GM23338 (cell line): Measurements from ENCODE around the gene ZBTB3. TPM values are rescaled to one million over a fixed set of nuclear protein-coding genes. Genes with fewer than 3 reads are reported as not detected.

ENCODE experiments used
- CREB1 ChIP-seq: fragments of 250-450 bp; sonication (Bioruptor Pico); IDR thresholded peaks from 2 replicates; pipeline ENCODE4 v1.5.0; 2020; ENCODE audit warnings: low read depth, mild to moderate bottlenecking, moderate library complexity
- CTCF ChIP-seq, 2 experiments: fragments of 200-600 bp in 1 of 2; sonication (generic) in 1 of 2; conservative IDR thresholded peaks; 2 replicates each; pipeline versions ENCODE4 v1.5.1 to v1.6.1; 2016 to 2017; ENCODE audit warnings: antibody characterized with exemption in 2 of 2, low read depth in 2 of 2, mild to moderate bottlenecking in 2 of 2, moderate library complexity in 1 of 2
- ETS1 ChIP-seq: IDR thresholded peaks from 2 replicates; pipeline ENCODE4 v1.6.1; 2016; ENCODE audit warnings: antibody characterized with exemption
- EZH2 ChIP-seq: fragments of 200-600 bp; sonication (generic); IDR thresholded peaks from one replicate; pipeline ENCODE4 v1.8.0; 2017; ENCODE audit warnings: antibody characterized with exemption, mild to moderate bottlenecking, low read depth; ENCODE audit not compliant: unreplicated experiment
- NANOG ChIP-seq: IDR thresholded peaks from 2 replicates; pipeline ENCODE4 v1.6.1; 2016; ENCODE audit warnings: antibody characterized with exemption, borderline replicate concordance
- STAT1 ChIP-seq: IDR thresholded peaks from one replicate; pipeline ENCODE4 v1.6.1; 2016; ENCODE audit warnings: antibody characterized with exemption; ENCODE audit not compliant: unreplicated experiment
- ZNF114 ChIP-seq: fragments of 250-450 bp; sonication (Bioruptor Pico); IDR thresholded peaks from 2 replicates; pipeline ENCODE4 v1.5.0; 2020; ENCODE audit warnings: mild to moderate bottlenecking, moderate library complexity
- ZNF462 ChIP-seq: fragments of 250-450 bp; sonication (Bioruptor Pico); IDR thresholded peaks from 2 replicates; pipeline ENCODE4 v1.5.0; 2020; ENCODE audit warnings: mild to moderate bottlenecking, moderate library complexity
- polyA plus RNA-seq: library from polyadenylated mRNA; unstranded; fragments of >200 nt; fragmentation: Nextera tagmentation; extraction: Ambion mirVana; gene quantifications from 2 replicates; pipeline ENCODE4 v1.2.1, GENCODE V29; 2016
- total RNA-seq: library from RNA; depleted of rRNA; stranded (reverse); fragments of >200 nt; shearing (Covaris generic); gene quantifications from 2 replicates; pipeline ENCODE4 v1.2.3, GENCODE V29; 2014

The ZBTB3 gene
- total and polyA plus RNA-seq, 2 experiments from 2014 or later, result 47.8 to 82.6 TPM

GRCh38 chr11:62706850-62707247, 47.1 kb downstream of the ZBTB3 start (continued):
- TF ChIP-seq ZNF462 (CRISPR knock-in tag) (no peak), CREB1 (CRISPR knock-in tag) (no peak), ZNF114 (no peak), EZH2 (no peak), CTCF (conservative IDR thresholded peaks at IDR 0.05; ENCODE audit: low read depth in 2 of 2) (no peak), STAT1 (no peak), ETS1 (no peak), NANOG (no peak)
